ENCODE data around the gene GGA2. TPM values are rescaled to one million over a fixed set of nuclear protein-coding genes. Genes with fewer than 3 reads are reported as not detected.

The GGA2 gene
- total RNA-seq, 1 donor from 2014 or later: 39.0 TPM

GRCh38 chr16:23434380-23434779 is 75.9 kb downstream of the GGA2 start:
- Histone ChIP-seq H3K4me1 (peaks cover 8% of the 10 kb centered on the region), H3K4me3 (no peak overlapping the region), H3K27me3 (no peaks in the 10 kb centered on the region), H3K27ac (peak overlapping the region; percentile 58), H3K9me3 (no peaks in the 10 kb centered on the region), H3K36me3 (peaks cover 0 to 27% of the 10 kb centered on the region in 2 donors)
- TF ChIP-seq POLR2AphosphoS5 (IDR thresholded peaks at IDR 0.05; ENCODE audit: insufficient read depth in 1 of 2, low read depth in 1 of 2) (peak in 1 of 2 donors; percentile 65), CTCF (IDR thresholded peaks at IDR 0.05) (peak; percentile 61 to 89 (median 82)), POLR2A (IDR thresholded peaks at IDR 0.05) (no peak)
- intact Hi-C loops (cut with DNase I): loop anchor here (5.0 to 10.0 kb wide), 2 partner anchors 137 to 540 kb away; no protein-coding TSS in a partner anchor
- no peak for DNase-seq (ENCODE audit: extremely low spot score in 2 of 2)

GRCh38 chr16:23433261-23433920 is 76.9 kb downstream of the GGA2 start:
- DNase-seq (ENCODE audit: extremely low spot score in 2 of 2): no peak
- TF ChIP-seq CTCF (IDR thresholded peaks at IDR 0.05) (no peak), POLR2A (IDR thresholded peaks at IDR 0.05) (no peak)
- no peaks in the 10 kb centered on the region for H3K9me3 ChIP-seq
- peak overlapping the region; percentile 58 for H3K27ac ChIP-seq
- H3K4me3 ChIP-seq: no peak overlapping the region
- H3K27me3 ChIP-seq: no peaks in the 10 kb centered on the region
- intact Hi-C loops (cut with DNase I): loop anchor here (5.0 to 10.0 kb wide), 2 partner anchors 136 to 539 kb away; no protein-coding TSS in a partner anchor
- H3K36me3 ChIP-seq: peaks cover 0 to 28% of the 10 kb centered on the region in 2 donors
- peaks cover 8% of the 10 kb centered on the region for H3K4me1 ChIP-seq

GRCh38 chr16:23432176-23433128 is 77.8 kb downstream of the GGA2 start:
- intact Hi-C loops (cut with DNase I): loop anchor here (5.0 to 10.0 kb wide), 2 partner anchors 135 to 538 kb away; no protein-coding TSS in a partner anchor
- H3K27me3 ChIP-seq: no peaks in the 10 kb centered on the region
- peaks cover 0 to 24% of the 10 kb centered on the region in 2 donors for H3K36me3 ChIP-seq
- no peak for DNase-seq (ENCODE audit: extremely low spot score in 2 of 2)
- H3K4me1 ChIP-seq: peaks cover 8% of the 10 kb centered on the region
- peak overlapping the region; percentile 58 for H3K27ac ChIP-seq
- H3K9me3 ChIP-seq: no peaks in the 10 kb centered on the region
- H3K4me3 ChIP-seq: no peak overlapping the region
- TF ChIP-seq POLR2A (IDR thresholded peaks at IDR 0.05) (no peak), CTCF (IDR thresholded peaks at IDR 0.05) (no peak), POLR2AphosphoS5 (IDR thresholded peaks at IDR 0.05; ENCODE audit: insufficient read depth in 1 of 2, low read depth in 1 of 2) (no peak)

GRCh38 chr16:23428351-23428750 is 81.9 kb downstream of the GGA2 start:
- H3K27ac ChIP-seq: no peak overlapping the region
- intact Hi-C loops (cut with DNase I): no loop called here

More at GRCh38 chr16:23428351-23428750, 81.9 kb downstream of the GGA2 start:
- TF ChIP-seq CTCF (IDR thresholded peaks at IDR 0.05) (no peak), POLR2A (IDR thresholded peaks at IDR 0.05) (no peak), POLR2AphosphoS5 (IDR thresholded peaks at IDR 0.05; ENCODE audit: insufficient read depth in 1 of 2, low read depth in 1 of 2) (peak in 1 of 2 donors; percentile 69)
- Histone ChIP-seq H3K4me3 (no peak overlapping the region), H3K27me3 (no peaks in the 10 kb centered on the region), H3K36me3 (peaks cover 0 to 28% of the 10 kb centered on the region in 2 donors), H3K9me3 (no peaks in the 10 kb centered on the region), H3K4me1 (peaks cover 20% of the 10 kb centered on the region)
- DNase-seq (ENCODE audit: extremely low spot score in 2 of 2): no peak
